Keratinocyte (primary cell): ENCODE measurements around the gene SELENOF. TPM values are rescaled to one million over a fixed set of nuclear protein-coding genes. Genes with fewer than 3 reads are reported as not detected.

Experiments used
- DNase-seq: peaks from one replicate; pipeline ENCODE4 v3.0.0-alpha.2; 2011; ENCODE audit warnings: low read depth, missing footprints, low spot score
- FAIRE-seq: peaks from 2 replicates; lab custom pipeline; 2011; peaks lifted over from hg19 to GRCh38; lab: Jason Lieb, UNC
- H2AFZ ChIP-seq: 2 replicates; pipeline ENCODE4 v1.6.0; 2012; ENCODE audit warnings: low read length, control low read depth, inconsistent platforms; ENCODE audit not compliant: control insufficient read depth
- H3K27ac ChIP-seq: 2 replicates; pipeline ENCODE4 v1.5.1; 2011; ENCODE audit warnings: low read length; ENCODE audit not compliant: control insufficient read depth, insufficient read depth
- H3K27me3 ChIP-seq: 3 replicates; pipeline ENCODE4 v1.6.0; 2011; ENCODE audit warnings: low read length; ENCODE audit not compliant: control insufficient read depth, insufficient read depth; ENCODE audit errors: extremely low read depth
- H3K36me3 ChIP-seq, 2 experiments: 2 replicates in 1 of 2; 3 replicates in 1 of 2; pipeline ENCODE4 v1.5.1; 2011; ENCODE audit warnings: low read length in 2 of 2, mild to moderate bottlenecking in 1 of 2; ENCODE audit not compliant: control insufficient read depth in 2 of 2, insufficient read depth in 2 of 2; ENCODE audit errors: extremely low read depth in 1 of 2
- H3K4me1 ChIP-seq: 3 replicates; pipeline ENCODE4 v1.5.1; 2011; ENCODE audit warnings: low read length; ENCODE audit not compliant: control insufficient read depth, insufficient read depth; ENCODE audit errors: extremely low read depth
- H3K4me2 ChIP-seq: 3 replicates; pipeline ENCODE4 v1.6.0; 2011; ENCODE audit warnings: low read depth, low read length; ENCODE audit not compliant: control insufficient read depth, insufficient read depth; ENCODE audit errors: extremely low read depth
- H3K4me3 ChIP-seq, 3 experiments: fragments of 200-600 bp in 1 of 3; sonication (generic) in 1 of 3; 2 replicates in 2 of 3; 3 replicates in 1 of 3; pipeline ENCODE4 v1.5.1; 2011 to 2016; ENCODE audit warnings: low read length in 3 of 3, mild to moderate bottlenecking in 3 of 3, control low read depth in 2 of 3, inconsistent platforms in 1 of 3, low read depth in 1 of 3, mixed read lengths in 1 of 3, mixed run types in 1 of 3, moderate library complexity in 1 of 3; ENCODE audit not compliant: control insufficient read depth in 2 of 3, insufficient read depth in 2 of 3; ENCODE audit errors: extremely low read depth in 1 of 3
- H3K79me2 ChIP-seq: 2 replicates; pipeline ENCODE4 v1.6.0; 2012; ENCODE audit warnings: low read length; ENCODE audit not compliant: control insufficient read depth, insufficient read depth
- H3K9ac ChIP-seq: 3 replicates; pipeline ENCODE4 v1.6.0; 2011; ENCODE audit warnings: low read length; ENCODE audit not compliant: control insufficient read depth, insufficient read depth; ENCODE audit errors: extremely low read depth
- H3K9me1 ChIP-seq: 3 replicates; pipeline ENCODE4 v1.6.0; 2011; ENCODE audit warnings: low read length; ENCODE audit not compliant: control insufficient read depth, insufficient read depth; ENCODE audit errors: extremely low read depth
- H3K9me3 ChIP-seq: 2 replicates; pipeline ENCODE4 v1.5.1; 2012; ENCODE audit warnings: low read depth, low read length; ENCODE audit not compliant: control insufficient read depth
- H4K20me1 ChIP-seq: 3 replicates; pipeline ENCODE4 v1.6.0; 2011; ENCODE audit warnings: low read length; ENCODE audit not compliant: control insufficient read depth, insufficient read depth; ENCODE audit errors: extremely low read depth
- CTCF ChIP-seq, 3 experiments: IDR thresholded peaks in 1 of 3; conservative IDR thresholded peaks in 1 of 3; optimal IDR thresholded peaks in 1 of 3; 2 replicates in 2 of 3; 3 replicates in 1 of 3; pipeline versions ENCODE3 to v1.5.1; 2011; ENCODE audit warnings: low read length in 3 of 3, mild to moderate bottlenecking in 3 of 3, moderate library complexity in 2 of 3, control low read depth in 1 of 3, inconsistent platforms in 1 of 3; ENCODE audit not compliant: insufficient read depth in 2 of 3; ENCODE audit errors: extremely low read depth in 1 of 3
- EZH2 ChIP-seq: IDR thresholded peaks from one replicate; pipeline ENCODE4 v1.6.1; 2012; ENCODE audit warnings: inconsistent platforms, mild to moderate bottlenecking, low read length, moderate library complexity
- dilution Hi-C: fragments of 300-500 bp; cut with MboI; formaldehyde crosslinking; loops from one replicate; pipeline ENCODE4 v1.7.0; 2020; ENCODE audit warnings: low sequenced_read_pairs; ENCODE audit not compliant: extremely low pct_ligation_motif_present
- polyA plus RNA-seq, 5 experiments: library from polyadenylated mRNA; depleted of rRNA in 3 of 5; stranded (reverse) in 3 of 5; stranded (forward) in 1 of 5; unstranded in 1 of 5; fragments of >200 nt; gene quantifications; 1 replicate in 1 of 5; 2 replicates in 3 of 5; 3 replicates in 1 of 5; pipeline versions ENCODE4 v1.2.1 to v1.2.3, GENCODE V29; 2011 to 2012; ENCODE audit warnings: missing spikeins in 2 of 5, low read depth in 1 of 5, low replicate concordance in 1 of 5

Gene SELENOF
- polyA plus RNA-seq, 1 donor (not counting 4 experiments of a cell fraction or from before 2014, with no cell fraction given): 246 TPM

DNA sequence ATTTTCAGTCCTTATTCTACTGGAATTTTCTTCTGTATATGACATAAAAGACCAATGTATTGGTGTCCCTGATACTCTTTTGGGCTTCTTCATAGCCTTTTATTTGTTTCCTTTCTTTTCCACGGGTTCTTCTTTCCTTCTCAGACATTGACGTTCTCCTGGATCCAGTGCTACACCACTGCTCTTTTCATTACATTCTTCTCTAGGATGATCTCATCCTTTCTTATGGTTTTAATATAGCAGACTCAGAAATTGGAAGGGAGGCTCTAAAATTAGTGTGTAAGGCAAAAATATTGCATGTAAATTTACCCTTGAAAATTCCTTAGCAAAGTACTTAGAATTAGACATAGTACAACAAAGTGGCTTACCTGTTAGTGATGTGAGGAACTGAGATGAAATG is 65.3 kb downstream of the SELENOF start:
- Histone ChIP-seq H3K9me1 (no peaks in the 10 kb centered on the region), H3K79me2 (no peaks in the 10 kb centered on the region), H3K9me3 (no peaks in the 10 kb centered on the region), H3K36me3 (no peaks in the 10 kb centered on the region), H3K4me3 (no peak overlapping the region), H3K4me2 (no peak overlapping the region), H3K4me1 (peaks cover 9% of the 10 kb centered on the region), H3K27ac (no peak overlapping the region), H2AFZ (no peak overlapping the region), H4K20me1 (no peaks in the 10 kb centered on the region), H3K27me3 (no peaks in the 10 kb centered on the region), H3K9ac (no peak overlapping the region)
- no peak for FAIRE-seq
- DNase-seq: no peak
- TF ChIP-seq CTCF (optimal IDR thresholded peaks at IDR 0.05 in 1 of 3, IDR thresholded peaks at IDR 0.05 in 1 of 3, conservative IDR thresholded peaks at IDR 0.05 in 1 of 3; ENCODE audit: extremely low read depth in 1 of 3, insufficient read depth in 2 of 3, low read length in 3 of 3) (no peak), EZH2 (no peak)
- dilution Hi-C loops: no loop called here

GRCh38 chr1:86846164-86846647 is 67.7 kb downstream of the SELENOF start:
- Histone ChIP-seq H3K9me3 (no peaks in the 10 kb centered on the region), H3K27ac (no peak overlapping the region), H3K27me3 (no peaks in the 10 kb centered on the region), H4K20me1 (no peaks in the 10 kb centered on the region), H3K36me3 (no peaks in the 10 kb centered on the region), H3K9ac (no peak overlapping the region), H3K9me1 (no peaks in the 10 kb centered on the region), H3K4me1 (peaks cover 9% of the 10 kb centered on the region), H3K79me2 (no peaks in the 10 kb centered on the region), H2AFZ (peak overlapping the region; percentile 24), H3K4me3 (no peak overlapping the region), H3K4me2 (peak overlapping the region; percentile 46)
- dilution Hi-C loops: no loop called here
- TF ChIP-seq CTCF (optimal IDR thresholded peaks at IDR 0.05 in 1 of 3, IDR thresholded peaks at IDR 0.05 in 1 of 3, conservative IDR thresholded peaks at IDR 0.05 in 1 of 3; ENCODE audit: extremely low read depth in 1 of 3, insufficient read depth in 2 of 3, low read length in 3 of 3) (no peak), EZH2 (no peak)
- FAIRE-seq: no peak
- peak; percentile 30 for DNase-seq
